Measurements from ENCODE around the gene PIKFYVE.
"Not testable (repeated sequence)": the region's sequence is repeated elsewhere in the genome, so short reads cannot be mapped to it uniquely, and the experiment has no call there.

PIKFYVE gene

DNA sequence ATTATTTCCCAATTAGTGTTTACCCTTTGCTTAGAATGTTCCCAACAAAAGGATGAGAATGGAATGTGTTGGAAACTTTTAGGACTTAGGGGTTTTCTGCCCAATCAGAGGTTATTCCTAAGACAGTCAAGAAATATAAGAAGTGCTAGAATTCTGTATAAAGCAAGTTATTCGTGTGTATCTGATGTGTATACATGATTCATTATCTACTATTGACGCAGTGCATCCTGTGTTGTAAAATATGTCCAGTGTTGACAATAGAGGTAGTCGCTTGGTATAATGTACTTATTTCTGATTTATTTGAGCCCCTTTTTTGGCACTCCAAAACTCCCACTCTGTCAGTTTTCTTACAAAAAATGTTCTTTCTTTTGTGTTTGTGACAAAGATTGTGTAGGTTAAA lies 881 bp downstream of the PIKFYVE start:
- in situ Hi-C loops (cut with HindIII; ENCODE audit: low sequenced_read_pairs): no loop called here
- no peak for DNase-seq (ENCODE audit: low read depth, low spot score)
- H3K4me3 ChIP-seq (ENCODE audit: low read depth, low read length): peak overlapping the region; percentile 81
- TF ChIP-seq, protein P1, sequence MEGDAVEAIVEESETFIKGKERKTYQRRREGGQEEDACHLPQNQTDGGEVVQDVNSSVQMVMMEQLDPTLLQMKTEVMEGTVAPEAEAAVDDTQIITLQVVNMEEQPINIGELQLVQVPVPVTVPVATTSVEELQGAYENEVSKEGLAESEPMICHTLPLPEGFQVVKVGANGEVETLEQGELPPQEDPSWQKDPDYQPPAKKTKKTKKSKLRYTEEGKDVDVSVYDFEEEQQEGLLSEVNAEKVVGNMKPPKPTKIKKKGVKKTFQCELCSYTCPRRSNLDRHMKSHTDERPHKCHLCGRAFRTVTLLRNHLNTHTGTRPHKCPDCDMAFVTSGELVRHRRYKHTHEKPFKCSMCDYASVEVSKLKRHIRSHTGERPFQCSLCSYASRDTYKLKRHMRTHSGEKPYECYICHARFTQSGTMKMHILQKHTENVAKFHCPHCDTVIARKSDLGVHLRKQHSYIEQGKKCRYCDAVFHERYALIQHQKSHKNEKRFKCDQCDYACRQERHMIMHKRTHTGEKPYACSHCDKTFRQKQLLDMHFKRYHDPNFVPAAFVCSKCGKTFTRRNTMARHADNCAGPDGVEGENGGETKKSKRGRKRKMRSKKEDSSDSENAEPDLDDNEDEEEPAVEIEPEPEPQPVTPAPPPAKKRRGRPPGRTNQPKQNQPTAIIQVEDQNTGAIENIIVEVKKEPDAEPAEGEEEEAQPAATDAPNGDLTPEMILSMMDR (IDR thresholded peaks at IDR 0.05; ENCODE audit: low read depth, low read length): no peak

DNA sequence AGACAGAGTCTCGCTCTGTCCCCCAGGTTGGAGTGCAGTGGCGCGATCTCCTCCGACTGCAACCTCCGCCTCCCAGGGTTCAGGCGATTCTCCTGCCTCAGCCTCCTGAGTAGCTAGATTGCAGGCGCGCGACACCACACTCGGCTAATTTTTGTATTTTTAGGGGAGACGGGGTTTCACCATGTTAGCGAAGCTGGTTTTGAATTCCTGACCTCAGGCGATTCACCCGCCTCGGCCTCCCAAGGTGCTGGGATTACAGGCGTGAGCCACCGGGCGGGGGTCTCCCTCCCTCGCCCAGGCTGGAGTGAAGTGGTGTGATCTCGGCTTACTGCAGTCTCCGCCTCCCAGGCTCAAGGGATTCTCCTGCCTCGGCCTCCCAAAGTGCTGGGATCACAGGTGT lies 1.5 kb downstream of the PIKFYVE start:
- DNase-seq (ENCODE audit: low read depth, low spot score); in situ Hi-C loops (cut with HindIII; ENCODE audit: low sequenced_read_pairs): not testable (repeated sequence)
- peak overlapping the region; percentile 81 for H3K4me3 ChIP-seq (ENCODE audit: low read depth, low read length)

DNA sequence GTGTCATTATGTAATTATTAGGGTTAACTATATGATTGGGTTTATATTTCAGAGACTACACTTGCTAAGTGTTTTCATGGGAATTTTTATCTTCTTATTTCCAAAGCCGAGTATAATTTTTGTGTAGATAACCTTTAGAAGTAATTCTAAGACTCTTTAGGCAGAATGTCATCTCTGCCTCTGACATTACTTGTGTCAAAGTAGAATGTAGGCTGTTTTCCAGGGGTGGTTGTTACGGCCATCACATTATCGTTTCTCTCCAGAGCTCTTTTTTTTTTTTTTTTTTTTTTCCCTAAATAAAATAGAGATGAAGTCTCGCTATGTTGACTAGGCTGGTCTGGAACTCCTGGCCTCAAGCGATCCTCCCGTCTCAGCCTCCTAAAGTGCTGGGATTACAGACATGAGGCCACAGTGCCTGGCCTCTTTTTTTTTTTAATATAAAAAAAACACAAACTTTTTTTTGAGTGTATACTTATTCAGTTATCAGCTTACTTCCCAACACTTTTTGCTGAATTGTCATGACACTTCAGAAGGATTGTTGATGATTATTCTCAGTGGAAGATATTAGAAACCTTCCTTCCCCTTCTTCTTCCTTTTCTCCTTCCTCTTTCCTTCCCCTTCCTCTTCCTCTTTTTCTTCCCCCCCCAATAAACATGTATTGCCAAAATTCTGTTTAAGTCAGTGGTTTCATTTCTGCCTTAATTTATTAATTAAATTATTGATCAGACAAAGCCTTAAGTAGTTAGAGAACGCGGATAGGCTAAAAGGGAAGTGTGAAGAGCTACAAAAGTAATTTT lies 2.3 kb downstream of the PIKFYVE start:
- DNase-seq (ENCODE audit: low read depth, low spot score): no peak
- in situ Hi-C loops (cut with HindIII; ENCODE audit: low sequenced_read_pairs): no loop called here
- no peak overlapping the region for H3K4me3 ChIP-seq (ENCODE audit: low read depth, low read length)
- TF ChIP-seq, protein P1 (IDR thresholded peaks at IDR 0.05; ENCODE audit: low read depth, low read length): no peak

DNA sequence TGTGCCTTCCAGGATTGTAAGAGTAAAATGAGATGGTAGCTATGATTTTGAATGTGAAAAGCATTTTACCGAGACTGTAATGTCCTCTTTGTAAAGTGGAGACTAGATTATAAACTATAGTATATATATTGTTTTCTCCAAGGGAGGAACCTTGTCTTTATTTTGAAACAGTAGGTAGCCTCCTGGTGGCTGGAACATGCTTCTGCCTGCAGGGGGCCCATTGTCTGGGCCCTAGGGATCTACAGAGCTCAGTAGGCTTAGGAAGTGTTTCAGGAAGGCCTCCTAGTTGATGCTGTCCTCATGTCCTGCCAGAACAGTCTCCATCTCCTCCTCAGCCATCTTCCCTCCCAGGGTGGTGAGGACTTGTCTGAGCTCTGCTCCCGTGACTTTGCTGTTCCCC lies 3.0 kb downstream of the PIKFYVE start:
- in situ Hi-C loops (cut with HindIII; ENCODE audit: low sequenced_read_pairs): no loop called here
- DNase-seq (ENCODE audit: low read depth, low spot score): no peak
- H3K4me3 ChIP-seq (ENCODE audit: low read depth, low read length): no peak overlapping the region
- TF ChIP-seq, protein P1 (IDR thresholded peaks at IDR 0.05; ENCODE audit: low read depth, low read length): peak; percentile 17

DNA sequence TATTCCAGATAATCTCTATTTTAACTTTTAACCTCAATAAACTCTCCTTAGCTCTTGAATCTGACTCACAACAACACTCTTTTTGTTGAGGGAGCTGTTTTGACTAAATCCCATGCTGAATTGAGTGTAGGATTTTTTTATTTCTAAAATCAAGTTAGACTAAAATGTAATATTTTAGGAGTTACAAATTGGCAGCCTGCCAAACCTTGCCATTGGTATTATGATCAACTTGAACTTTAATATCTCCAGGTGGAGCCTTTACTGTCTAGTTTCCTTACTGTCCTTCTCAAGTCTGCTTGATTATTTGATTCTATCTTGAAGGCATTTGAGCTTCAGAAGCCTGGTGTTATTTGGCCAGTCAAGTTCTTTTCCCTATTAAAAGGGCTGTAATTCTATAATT lies 8.7 kb downstream of the PIKFYVE start:
- in situ Hi-C loops (cut with HindIII; ENCODE audit: low sequenced_read_pairs): no loop called here
- no peak for DNase-seq (ENCODE audit: low read depth, low spot score)
- no peak overlapping the region for H3K4me3 ChIP-seq (ENCODE audit: low read depth, low read length)
- TF ChIP-seq, protein P1 (IDR thresholded peaks at IDR 0.05; ENCODE audit: low read depth, low read length): no peak

DNA sequence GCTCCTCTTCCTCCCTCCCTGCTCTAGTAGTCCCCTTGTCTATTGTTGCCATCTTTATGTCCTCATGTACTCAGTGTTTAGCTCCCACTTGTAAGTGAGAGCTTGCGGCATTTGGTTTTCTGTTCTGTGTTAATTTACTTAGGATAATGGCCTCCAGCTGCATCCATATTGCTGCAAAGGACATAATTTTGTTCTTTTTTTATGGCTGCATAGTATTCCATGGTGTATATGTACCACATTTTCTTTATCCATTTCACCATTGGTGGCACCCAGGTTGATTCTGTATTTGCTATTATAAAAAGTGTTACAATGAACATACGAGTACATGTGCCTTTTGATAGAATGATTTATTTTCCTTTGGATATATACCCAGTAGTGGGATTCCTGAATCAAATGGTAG lies 12.5 kb downstream of the PIKFYVE start:
- DNase-seq (ENCODE audit: low read depth, low spot score): no peak
- in situ Hi-C loops (cut with HindIII; ENCODE audit: low sequenced_read_pairs): no loop called here
- no peak overlapping the region for H3K4me3 ChIP-seq (ENCODE audit: low read depth, low read length)
- TF ChIP-seq, protein P1 (IDR thresholded peaks at IDR 0.05; ENCODE audit: low read depth, low read length): no peak

DNA sequence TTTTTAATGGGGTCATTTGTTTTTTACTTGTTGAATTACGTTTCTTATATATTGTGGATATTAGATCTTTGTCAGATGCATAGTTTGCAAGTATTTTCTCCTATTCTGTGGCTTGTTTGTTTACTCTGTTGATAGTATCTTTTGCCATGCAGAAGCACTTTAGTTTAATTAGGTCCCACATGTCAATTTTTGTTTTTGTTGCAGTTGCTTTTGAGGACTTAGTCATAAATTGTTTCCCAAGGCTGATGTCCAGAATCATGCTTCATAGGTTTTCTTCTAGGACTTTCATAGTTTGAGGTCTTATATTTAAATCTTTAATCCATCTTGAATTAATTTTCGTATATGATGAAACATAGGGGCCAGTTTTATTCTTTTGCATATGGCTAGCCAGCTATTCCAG lies 13.2 kb downstream of the PIKFYVE start:
- no peak for DNase-seq (ENCODE audit: low read depth, low spot score)
- in situ Hi-C loops (cut with HindIII; ENCODE audit: low sequenced_read_pairs): no loop called here
- H3K4me3 ChIP-seq (ENCODE audit: low read depth, low read length): no peak overlapping the region
- TF ChIP-seq, protein P1 (IDR thresholded peaks at IDR 0.05; ENCODE audit: low read depth, low read length): no peak
